ENCODE results near the gene PRR14. TPM values are rescaled to one million over a fixed set of nuclear protein-coding genes. Genes with fewer than 3 reads are reported as not detected.

PRR14 gene
- total and polyA plus RNA-seq, 2 of the 4 experiments (the other 2 are of a cell fraction) = 1.4 to 11.9 TPM

- no peak for TF ChIP-seq POLR2A (IDR thresholded peaks at IDR 0.05; ENCODE audit: low read depth, low read length)
- no peak for TF ChIP-seq SMC3 (IDR thresholded peaks at IDR 0.05; ENCODE audit: low read depth, low read length)
These were observed 9.9 kb downstream of the PRR14 start (continued) for GRCh38 chr16:30660424-30661261.

GRCh38 chr16:30662449-30662848 is 11.7 kb downstream of the PRR14 start:
- H3K79me1 ChIP-seq (ENCODE audit: low read depth in 1 of 2, low read length in 2 of 2) = peaks cover 45 to 67% of the 10 kb centered on the region in 2 experiments
- no peak overlapping the region for H4K8ac ChIP-seq (ENCODE audit: low read depth in 2 of 2, low read length in 2 of 2)
- DNase-seq = no peak
- H4K20me1 ChIP-seq (ENCODE audit: insufficient read depth, low read length) = peaks cover 57% of the 10 kb centered on the region
- peaks cover 61% of the 10 kb centered on the region for H3K36me3 ChIP-seq (ENCODE audit: control insufficient read depth, insufficient read depth, low read length)
- in situ Hi-C loops (cut with MboI; ENCODE audit: low sequenced_read_pairs) = no loop called here
- no peak overlapping the region for H3K4me3 ChIP-seq (ENCODE audit: insufficient read depth, low read depth, low read length)
- H3K9me3 ChIP-seq (ENCODE audit: control insufficient read depth, insufficient read depth, low read length) = no peaks in the 10 kb centered on the region
- no peak overlapping the region for H3K4me2 ChIP-seq (ENCODE audit: low read depth, low read length)
- dilution Hi-C loops (cut with HindIII; ENCODE audit: low sequenced_read_pairs, unreplicated experiment) = no loop called here
- H2BK120ac ChIP-seq (ENCODE audit: low read depth, low read length) = no peak overlapping the region
- H3K27me3 ChIP-seq (ENCODE audit: control insufficient read depth, insufficient read depth, low read length) = no peaks in the 10 kb centered on the region
- no peak overlapping the region for H2AFZ ChIP-seq (replicated peaks; ENCODE audit: low read length, poor library complexity)
- no peak overlapping the region for H3K9ac ChIP-seq (ENCODE audit: low read depth, low read length)
- 92% methylated on average over 7 of the region's 17 CpGs; no CpG with 5 or more reads in 1 of the 2 experiments for WGBS, 2 experiments (ENCODE audit: extremely low coverage in 2 of 2, insufficient read length in 1 of 2)
- no TSS peak for BruUV-seq (replicated peaks)
- ChIA-PET CTCF (no interaction called here), POLR2A (ENCODE audit: unreplicated experiment) (no interaction called here)
- ATAC-seq (ENCODE audit: low read depth) = no peak
- H3K14ac ChIP-seq (replicated peaks; ENCODE audit: low read depth, low read length) = no peak overlapping the region
- intact Hi-C loops (cut with micrococcal nuclease) = no loop called here
- no peak overlapping the region for H2AK9ac ChIP-seq (replicated peaks; ENCODE audit: low read depth, low read length, poor library complexity)
- H2BK15ac ChIP-seq (ENCODE audit: low read depth, low read length) = no peak overlapping the region
- no peak overlapping the region for H3K18ac ChIP-seq (ENCODE audit: low read depth, low read length)
- H4K5ac ChIP-seq (ENCODE audit: low read depth, low read length) = no peak overlapping the region
- no peak overlapping the region for H4K91ac ChIP-seq (ENCODE audit: insufficient read depth, low read depth, low read length)
- TF ChIP-seq USF2 (IDR thresholded peaks at IDR 0.05; ENCODE audit: low read depth, low read length) (no peak), CTCF (conservative IDR thresholded peaks at IDR 0.05; ENCODE audit: low read depth, low read length) (no peak), NFE2L2 (IDR thresholded peaks at IDR 0.05; ENCODE audit: low read depth, low read length) (no peak), CHD1 (IDR thresholded peaks at IDR 0.05; ENCODE audit: low read depth, low read length) (no peak), RCOR1 (IDR thresholded peaks at IDR 0.05; ENCODE audit: insufficient replicate concordance, low read length) (no peak), MAFK (IDR thresholded peaks at IDR 0.05; ENCODE audit: low read depth, low read length) (no peak), POLR2A (IDR thresholded peaks at IDR 0.05; ENCODE audit: low read depth, low read length) (no peak), RFX5 (IDR thresholded peaks at IDR 0.05; ENCODE audit: low read depth, low read length) (no peak)
- peaks cover 10% of the 10 kb centered on the region; the same call in 1 of the 2 replicates for H3K9me1 ChIP-seq (ENCODE audit: insufficient read depth, low read length)
- H3K4ac ChIP-seq (ENCODE audit: low read depth, low read length) = no peak overlapping the region
- no peak overlapping the region for H3K27ac ChIP-seq (ENCODE audit: insufficient read depth, low read length)
- no peak overlapping the region for H3K23ac ChIP-seq (ENCODE audit: low read depth, low read length)
- H2AK5ac ChIP-seq (ENCODE audit: low read depth, low read length) = no peak overlapping the region
- peaks cover 9% of the 10 kb centered on the region; the same call in 1 of the 2 replicates for H3K4me1 ChIP-seq (ENCODE audit: control insufficient read depth, insufficient read depth, low read length)
- H3K56ac ChIP-seq (ENCODE audit: extremely low read depth, insufficient read depth, low read length) = no peak overlapping the region
- no peak overlapping the region for H2BK5ac ChIP-seq (ENCODE audit: low read depth, low read length, poor library complexity, severe bottlenecking)
- H2BK20ac ChIP-seq (ENCODE audit: low read depth, low read length) = no peak overlapping the region
